ENCODE measurements around the gene NCEH1. TPM values are rescaled to one million over a fixed set of nuclear protein-coding genes. Genes with fewer than 3 reads are reported as not detected.

NCEH1 gene
- total and polyA plus RNA-seq, 10 of the 15 experiments (the other 5 are each of a cell fraction or from before 2014, with no cell fraction given): 1.8 to 8.1 (median 4.5) TPM

DNA sequence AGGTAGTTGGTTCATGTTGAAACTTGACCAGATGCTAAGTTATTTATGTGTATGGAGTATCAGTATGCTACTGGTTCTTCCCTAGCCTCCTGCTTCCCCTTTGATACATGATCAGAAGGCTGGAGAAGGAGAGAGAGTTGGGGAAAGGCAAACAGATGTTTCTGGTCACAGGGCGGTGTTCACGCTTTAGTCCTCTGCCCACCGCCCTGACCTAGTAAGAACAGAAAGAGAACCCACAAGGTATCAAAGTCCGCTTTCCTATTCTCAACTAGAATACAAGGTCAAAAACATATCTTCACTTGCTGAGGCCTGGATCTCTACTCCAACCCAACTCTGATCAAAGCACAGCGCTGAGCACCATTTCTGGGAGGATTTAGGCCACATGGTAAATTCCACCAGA is 55.5 kb downstream of the NCEH1 start:
- Histone ChIP-seq H4K20me1 (ENCODE audit: control insufficient read depth, insufficient read depth) (no peaks in the 10 kb centered on the region), H2AFZ (ENCODE audit: control insufficient read depth, low read depth, low read length) (no peak overlapping the region), H3K27ac (ENCODE audit: control insufficient read depth, insufficient read depth) (no peak overlapping the region), H3K9me3 (replicated peaks; ENCODE audit: control insufficient read depth, insufficient read depth, low read length) (no peaks in the 10 kb centered on the region), H3K9ac (ENCODE audit: control insufficient read depth, insufficient read depth, low read length) (no peak overlapping the region), H3K4me3 (no peak overlapping the region), H3K27me3 (replicated peaks in 1 of 2; ENCODE audit: control insufficient read depth in 2 of 2, insufficient read depth in 2 of 2, low read length in 1 of 2) (no peaks in the 10 kb centered on the region), H3K4me2 (ENCODE audit: control insufficient read depth, insufficient read depth) (no peak overlapping the region), H3K36me3 (ENCODE audit: control insufficient read depth in 2 of 2, insufficient read depth in 2 of 2, low read length in 1 of 2) (no peaks in the 10 kb centered on the region), H3K79me2 (ENCODE audit: control insufficient read depth, insufficient read depth, low read length) (no peaks in the 10 kb centered on the region), H3K4me1 (ENCODE audit: control insufficient read depth, insufficient read depth, low read length) (no peaks in the 10 kb centered on the region)
- no TSS peak for BruUV-seq (replicated peaks)
- ATAC-seq (no peak), DNase-seq (ENCODE audit: low read depth, low spot score) (no peak), FAIRE-seq (no peak)
- intact Hi-C loops (cut with micrococcal nuclease; ENCODE audit: unreplicated experiment): no loop called here
- WGBS (ENCODE audit: insufficient coverage, insufficient replicate concordance, low lambda C conversion rate, missing lambda C conversion rate): 74% methylated on average over 5 of the region's 5 CpGs
- CTCF ChIA-PET: interaction anchor here (0.9 to 1.6 kb wide), 5 partner anchors 12 to 55 kb away, joined by 3 to 5 read pairs (median 4); partner anchors contain the start of gene NCEH1
- SMC1A ChIA-PET (ENCODE audit: uncharacterized antibody, unreplicated experiment): interaction anchor here (0.7 to 1.2 kb wide), 3 partner anchors 10 to 60 kb away, joined by 3 to 4 read pairs (median 3); no protein-coding TSS in a partner anchor
- RAD21 ChIA-PET (ENCODE audit: unreplicated experiment): no interaction called here
- POLR2A ChIA-PET: no interaction called here
- TF ChIP-seq MEF2A (IDR thresholded peaks at IDR 0.05; ENCODE audit: insufficient read depth, low read depth, low read length) (no peak), NBN (IDR thresholded peaks at IDR 0.05) (no peak), CHD4 (IDR thresholded peaks at IDR 0.05) (no peak), YY1 (IDR thresholded peaks at IDR 0.05; ENCODE audit: low read depth, low read length) (no peak), SREBF1 (IDR thresholded peaks at IDR 0.05; ENCODE audit: low read length) (no peak), ZNF207 (IDR thresholded peaks at IDR 0.05; ENCODE audit: borderline replicate concordance) (no peak), MYC (IDR thresholded peaks at IDR 0.05; ENCODE audit: insufficient read depth, insufficient read length, insufficient replicate concordance, low read length, severe bottlenecking) (no peak), BCL11A (IDR thresholded peaks at IDR 0.05; ENCODE audit: low read depth, low read length) (no peak), EED (IDR thresholded peaks at IDR 0.05; ENCODE audit: low read depth) (no peak), NFIC (IDR thresholded peaks at IDR 0.05; ENCODE audit: low read depth, low read length) (no peak), LARP7 (IDR thresholded peaks at IDR 0.05) (no peak)
- TF ChIP-seq, protein P1, sequence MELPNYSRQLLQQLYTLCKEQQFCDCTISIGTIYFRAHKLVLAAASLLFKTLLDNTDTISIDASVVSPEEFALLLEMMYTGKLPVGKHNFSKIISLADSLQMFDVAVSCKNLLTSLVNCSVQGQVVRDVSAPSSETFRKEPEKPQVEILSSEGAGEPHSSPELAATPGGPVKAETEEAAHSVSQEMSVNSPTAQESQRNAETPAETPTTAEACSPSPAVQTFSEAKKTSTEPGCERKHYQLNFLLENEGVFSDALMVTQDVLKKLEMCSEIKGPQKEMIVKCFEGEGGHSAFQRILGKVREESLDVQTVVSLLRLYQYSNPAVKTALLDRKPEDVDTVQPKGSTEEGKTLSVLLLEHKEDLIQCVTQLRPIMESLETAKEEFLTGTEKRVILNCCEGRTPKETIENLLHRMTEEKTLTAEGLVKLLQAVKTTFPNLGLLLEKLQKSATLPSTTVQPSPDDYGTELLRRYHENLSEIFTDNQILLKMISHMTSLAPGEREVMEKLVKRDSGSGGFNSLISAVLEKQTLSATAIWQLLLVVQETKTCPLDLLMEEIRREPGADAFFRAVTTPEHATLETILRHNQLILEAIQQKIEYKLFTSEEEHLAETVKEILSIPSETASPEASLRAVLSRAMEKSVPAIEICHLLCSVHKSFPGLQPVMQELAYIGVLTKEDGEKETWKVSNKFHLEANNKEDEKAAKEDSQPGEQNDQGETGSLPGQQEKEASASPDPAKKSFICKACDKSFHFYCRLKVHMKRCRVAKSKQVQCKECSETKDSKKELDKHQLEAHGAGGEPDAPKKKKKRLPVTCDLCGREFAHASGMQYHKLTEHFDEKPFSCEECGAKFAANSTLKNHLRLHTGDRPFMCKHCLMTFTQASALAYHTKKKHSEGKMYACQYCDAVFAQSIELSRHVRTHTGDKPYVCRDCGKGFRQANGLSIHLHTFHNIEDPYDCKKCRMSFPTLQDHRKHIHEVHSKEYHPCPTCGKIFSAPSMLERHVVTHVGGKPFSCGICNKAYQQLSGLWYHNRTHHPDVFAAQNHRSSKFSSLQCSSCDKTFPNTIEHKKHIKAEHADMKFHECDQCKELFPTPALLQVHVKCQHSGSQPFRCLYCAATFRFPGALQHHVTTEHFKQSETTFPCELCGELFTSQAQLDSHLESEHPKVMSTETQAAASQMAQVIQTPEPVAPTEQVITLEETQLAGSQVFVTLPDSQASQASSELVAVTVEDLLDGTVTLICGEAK (IDR thresholded peaks at IDR 0.05; ENCODE audit: borderline replicate concordance): no peak
- TF ChIP-seq, protein P2, sequence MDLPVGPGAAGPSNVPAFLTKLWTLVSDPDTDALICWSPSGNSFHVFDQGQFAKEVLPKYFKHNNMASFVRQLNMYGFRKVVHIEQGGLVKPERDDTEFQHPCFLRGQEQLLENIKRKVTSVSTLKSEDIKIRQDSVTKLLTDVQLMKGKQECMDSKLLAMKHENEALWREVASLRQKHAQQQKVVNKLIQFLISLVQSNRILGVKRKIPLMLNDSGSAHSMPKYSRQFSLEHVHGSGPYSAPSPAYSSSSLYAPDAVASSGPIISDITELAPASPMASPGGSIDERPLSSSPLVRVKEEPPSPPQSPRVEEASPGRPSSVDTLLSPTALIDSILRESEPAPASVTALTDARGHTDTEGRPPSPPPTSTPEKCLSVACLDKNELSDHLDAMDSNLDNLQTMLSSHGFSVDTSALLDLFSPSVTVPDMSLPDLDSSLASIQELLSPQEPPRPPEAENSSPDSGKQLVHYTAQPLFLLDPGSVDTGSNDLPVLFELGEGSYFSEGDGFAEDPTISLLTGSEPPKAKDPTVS (IDR thresholded peaks at IDR 0.05; ENCODE audit: low read depth, low read length): no peak
- TF ChIP-seq, protein P3, sequence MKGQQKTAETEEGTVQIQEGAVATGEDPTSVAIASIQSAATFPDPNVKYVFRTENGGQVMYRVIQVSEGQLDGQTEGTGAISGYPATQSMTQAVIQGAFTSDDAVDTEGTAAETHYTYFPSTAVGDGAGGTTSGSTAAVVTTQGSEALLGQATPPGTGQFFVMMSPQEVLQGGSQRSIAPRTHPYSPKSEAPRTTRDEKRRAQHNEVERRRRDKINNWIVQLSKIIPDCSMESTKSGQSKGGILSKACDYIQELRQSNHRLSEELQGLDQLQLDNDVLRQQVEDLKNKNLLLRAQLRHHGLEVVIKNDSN (IDR thresholded peaks at IDR 0.05; ENCODE audit: borderline replicate concordance, extremely low read length, insufficient read depth, low read depth, low read length): no peak
- in situ Hi-C loops (cut with MboI): loop anchor here (25.0 kb wide), 1 partner anchor 318 kb away; no protein-coding TSS in a partner anchor
